ENCODE results near the gene RNPS1. TPM values are rescaled to one million over a fixed set of nuclear protein-coding genes. Genes with fewer than 3 reads are reported as not detected.
"Not testable (repeated sequence)": the region's sequence is repeated elsewhere in the genome, so short reads cannot be mapped to it uniquely, and the experiment has no call there.

RNPS1 gene
- total RNA-seq, 1 donor from 2014 or later = 104 TPM

DNA sequence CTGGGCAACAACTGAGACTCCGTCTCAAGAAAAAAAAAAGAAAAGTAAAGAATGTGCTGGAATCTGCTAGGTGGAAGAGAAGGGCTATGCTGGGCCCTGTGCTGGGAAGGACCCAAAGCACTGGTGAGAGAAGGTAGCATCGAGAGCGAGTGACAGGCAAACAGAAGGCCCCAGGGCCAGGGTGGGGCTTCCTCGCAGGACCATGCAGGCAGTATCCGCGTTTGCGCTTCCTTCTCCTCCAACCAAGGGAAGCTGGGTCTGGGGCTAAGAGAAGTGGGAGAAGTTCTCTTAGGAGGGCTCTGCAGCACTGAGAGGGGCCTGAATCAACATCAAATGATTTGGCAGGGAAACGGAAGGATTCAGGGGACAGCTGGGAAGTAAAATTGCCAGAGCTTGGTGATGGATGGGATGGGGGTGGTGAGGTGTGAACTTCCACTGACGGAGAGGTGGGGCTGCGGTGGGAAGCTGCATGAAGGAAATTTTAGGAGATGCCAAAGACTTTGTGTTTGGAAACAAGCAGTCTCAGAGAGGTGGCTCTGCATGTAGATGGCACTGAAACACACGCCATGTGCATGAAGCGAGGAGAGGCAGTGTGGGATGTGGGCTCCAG is 11.3 kb downstream of the RNPS1 start:
- no peak for ATAC-seq

DNA sequence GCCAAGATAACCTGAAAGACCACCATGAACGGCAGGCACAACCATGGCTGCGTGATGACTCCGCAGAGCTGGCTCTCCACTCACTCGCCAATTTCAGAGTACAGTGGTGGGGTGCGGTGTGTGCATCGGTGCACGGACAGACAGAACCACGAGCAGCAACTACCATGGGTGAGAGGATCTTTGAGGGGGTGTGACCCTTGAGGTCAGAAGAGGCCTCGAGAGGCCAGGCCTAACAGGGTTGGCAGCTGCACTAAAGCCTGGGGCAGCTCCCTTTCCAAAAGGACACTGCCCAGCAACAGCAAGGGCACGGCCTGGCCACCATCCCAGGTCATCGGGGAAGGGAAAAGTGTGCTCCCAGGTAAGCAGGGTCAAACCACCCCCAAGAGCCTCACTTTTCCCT is 14.6 kb downstream of the RNPS1 start:
- ATAC-seq = no peak

DNA sequence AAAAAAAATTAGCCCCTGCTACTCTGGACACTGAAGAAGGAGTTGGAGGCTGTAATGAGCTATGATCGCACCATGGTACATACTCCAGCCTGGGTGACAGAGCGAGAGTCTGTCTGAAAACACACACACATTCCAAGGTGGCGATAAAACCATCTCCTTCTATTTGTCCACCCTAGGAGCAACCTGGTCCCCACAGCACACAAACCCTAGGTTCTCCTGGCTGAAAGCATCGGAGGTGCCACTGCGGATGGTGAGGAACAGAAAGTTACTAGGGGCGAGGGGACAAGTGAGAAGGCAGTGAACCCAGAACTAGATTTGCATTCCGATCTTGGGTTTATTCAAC is 15.1 kb downstream of the RNPS1 start:
- ATAC-seq = no peak

DNA sequence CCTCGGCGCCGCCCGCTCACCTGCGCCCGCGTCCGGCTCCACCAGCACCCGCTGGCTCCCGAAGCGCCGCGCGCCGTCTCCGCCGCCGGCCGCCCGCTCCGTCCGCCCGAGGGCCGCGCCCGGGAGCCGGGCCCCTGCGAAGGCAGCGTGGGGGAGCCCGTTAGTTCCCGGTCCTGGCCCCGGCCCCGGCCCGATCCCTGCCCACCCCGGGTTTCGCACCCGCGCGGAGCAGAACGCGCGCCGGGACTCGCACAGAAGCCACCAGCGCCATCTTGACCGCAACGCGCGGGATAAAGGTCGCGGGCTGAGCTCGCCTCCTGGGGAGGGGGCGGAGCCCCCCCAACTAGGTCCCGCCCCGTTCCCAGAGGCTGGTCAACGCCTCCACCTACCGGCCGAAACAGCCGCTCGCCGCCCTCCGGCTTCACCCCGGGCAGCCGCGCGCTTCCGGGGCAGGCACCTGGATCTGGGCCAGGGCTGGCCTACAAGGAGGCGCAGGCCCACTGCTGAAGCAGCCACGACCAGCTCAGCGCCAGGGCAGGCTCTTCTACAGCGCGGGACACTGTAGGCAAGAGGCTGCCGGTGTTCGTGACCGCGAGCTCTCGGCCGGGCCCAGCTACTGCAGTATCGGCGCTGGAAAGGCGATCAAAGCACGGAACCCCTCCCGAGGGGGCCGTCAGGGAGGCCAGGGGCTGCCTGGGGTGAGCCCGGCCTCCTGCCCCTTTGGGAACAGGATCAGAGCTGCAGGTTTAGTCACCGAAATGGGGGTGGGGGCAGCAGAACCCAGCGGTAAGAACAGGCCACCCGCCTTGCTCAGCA is 16.4 kb downstream of the RNPS1 start, which contains the start of gene ECI1:
Gene ECI1 (minus strand): TSS at position 292 of the 816 bp plus-strand sequence. CDS start 21 bp downstream, at position 271.
- peak; percentile 94 for ATAC-seq

DNA sequence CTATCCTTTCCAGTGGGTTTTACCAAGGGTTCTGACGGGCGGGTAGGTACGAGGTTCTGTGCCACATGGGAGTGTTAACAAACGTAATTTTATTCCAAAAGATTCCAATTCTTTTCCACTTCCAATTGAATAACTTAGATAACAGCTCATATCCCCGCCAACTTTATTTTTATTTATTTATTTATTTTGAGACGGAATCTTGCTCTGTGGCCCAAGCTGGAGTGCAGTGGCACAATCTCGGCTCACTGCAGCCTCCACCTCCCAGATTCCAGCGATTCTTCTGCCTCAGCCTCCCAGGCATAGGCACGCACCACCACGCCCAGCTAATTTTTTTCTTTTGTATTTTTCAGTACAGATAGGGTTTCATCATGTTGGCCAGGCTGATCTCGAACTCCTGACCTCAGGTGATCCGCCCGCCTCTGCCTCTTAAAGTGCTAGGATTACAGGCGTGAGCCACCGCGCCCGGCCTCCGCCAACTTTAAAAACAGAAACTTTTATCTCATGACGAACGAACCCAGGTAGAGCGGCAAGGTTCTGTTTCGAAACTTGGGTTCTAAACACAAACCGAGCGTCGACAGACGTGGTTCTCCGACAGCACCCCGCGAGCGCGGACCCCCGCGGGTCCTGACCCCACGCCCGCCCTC is 17.2 kb downstream of the RNPS1 start:
- peak; percentile 17 for ATAC-seq

DNA sequence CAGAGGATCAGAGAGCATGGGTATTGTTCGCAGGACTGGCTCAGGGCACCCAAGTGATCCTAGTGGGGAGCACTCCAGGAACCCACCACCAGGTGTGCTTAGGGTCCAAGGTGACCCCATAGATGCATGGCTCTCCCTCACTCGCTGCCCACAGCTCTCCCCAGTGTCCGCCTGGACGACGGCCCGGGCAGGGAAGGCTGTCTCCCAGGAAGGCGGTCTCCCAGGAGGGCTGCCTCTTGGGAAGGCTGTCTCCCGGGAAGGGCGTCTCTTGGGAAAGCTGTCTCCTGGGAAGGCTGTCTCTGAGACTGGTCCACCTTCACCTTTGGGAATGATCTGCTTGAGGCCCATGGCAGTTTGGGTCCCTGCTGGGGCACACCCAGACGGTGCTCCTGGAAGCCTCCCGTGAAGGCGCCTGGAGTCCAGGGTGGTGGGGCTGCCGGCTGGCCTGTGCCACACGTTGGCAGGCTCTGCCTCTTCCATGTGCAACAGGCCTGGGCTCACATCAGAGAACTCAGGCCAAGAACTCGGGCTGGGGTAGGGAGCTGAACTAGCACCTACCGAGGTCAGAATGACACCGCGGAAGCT is 21.5 kb downstream of the RNPS1 start:
- no peak for ATAC-seq

DNA sequence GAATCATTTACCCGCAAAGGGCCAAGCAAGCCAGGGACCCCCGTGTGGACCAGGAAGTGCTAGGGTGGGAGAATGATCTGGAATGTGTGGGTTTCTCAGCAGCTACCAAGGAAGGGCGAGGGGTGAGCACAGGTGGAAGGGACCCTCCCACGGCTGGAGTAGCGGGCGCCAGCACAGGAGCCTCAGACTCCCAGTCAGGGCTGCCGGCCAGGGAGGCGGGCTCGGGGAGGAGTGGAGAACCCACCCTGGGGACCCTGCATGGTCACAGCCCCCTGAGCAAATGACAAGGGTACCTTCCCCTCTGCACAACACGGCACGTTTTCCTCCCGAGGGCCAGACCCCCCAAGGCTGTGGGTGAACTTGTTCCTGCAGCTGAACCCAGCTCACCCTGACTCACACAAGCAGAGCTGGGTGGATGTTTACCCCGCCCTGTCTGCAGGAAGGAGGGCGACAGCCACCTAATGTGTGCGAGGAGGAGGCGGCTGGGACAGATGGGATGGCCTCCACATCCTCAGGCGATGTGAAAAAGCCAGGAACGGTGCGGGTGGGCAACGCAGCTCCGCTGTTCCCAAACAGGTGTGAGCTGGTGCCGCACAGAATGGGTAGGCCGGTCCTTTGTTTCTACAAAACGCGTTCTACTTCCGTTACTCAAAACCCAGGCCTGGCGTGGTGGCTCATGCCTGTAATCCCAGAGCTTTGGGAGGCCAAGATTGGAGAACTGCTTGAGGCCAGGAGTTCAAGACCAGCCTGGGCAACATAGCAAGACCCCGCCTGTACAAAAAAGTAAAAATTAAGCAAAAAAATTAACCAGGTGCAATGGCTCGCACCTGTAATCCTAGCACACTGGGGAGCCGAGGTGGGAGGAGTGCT is 22.8 kb downstream of the RNPS1 start:
- peak; percentile 46 for ATAC-seq

DNA sequence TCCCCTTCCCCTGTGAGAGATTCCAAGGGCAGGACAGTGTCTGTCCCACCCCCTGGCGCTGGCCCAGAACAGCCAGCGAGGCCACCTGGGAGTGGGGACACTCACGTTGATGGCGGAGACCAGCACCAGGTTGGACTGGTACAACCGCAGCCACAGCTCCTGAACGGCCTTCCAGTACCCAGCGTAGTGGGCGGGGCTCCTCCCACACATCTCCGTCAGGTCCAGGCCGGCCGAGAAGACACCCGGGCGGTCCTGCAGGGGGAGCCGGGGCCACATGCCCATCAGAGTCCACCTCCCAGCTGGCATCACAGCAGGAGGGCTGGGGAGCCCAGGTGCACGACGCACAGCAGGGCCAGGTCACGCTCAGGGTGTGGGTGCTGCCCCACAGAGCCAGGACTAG is 23.6 kb downstream of the RNPS1 start:
- peak; percentile 31 for ATAC-seq

DNA sequence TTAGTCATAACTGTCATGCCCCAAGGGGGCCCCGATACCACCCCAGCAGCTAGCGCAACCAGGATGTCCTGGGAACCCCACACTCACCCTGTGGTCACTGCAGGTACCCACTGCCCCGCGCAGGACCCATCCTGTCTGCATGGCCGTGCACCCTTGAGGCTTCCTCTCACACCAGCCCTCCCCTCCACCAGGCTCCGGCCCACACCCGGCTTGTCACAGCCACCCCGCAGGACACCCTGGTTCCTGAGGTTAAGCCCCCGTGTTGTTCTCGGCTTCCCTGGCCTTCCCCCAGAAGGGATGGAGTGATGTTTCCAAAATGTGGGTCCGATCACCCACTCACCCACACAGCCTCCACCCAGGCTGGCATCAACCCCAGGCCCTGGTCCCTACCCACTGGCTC is 24.1 kb downstream of the RNPS1 start:
- peak; percentile 5 for ATAC-seq

DNA sequence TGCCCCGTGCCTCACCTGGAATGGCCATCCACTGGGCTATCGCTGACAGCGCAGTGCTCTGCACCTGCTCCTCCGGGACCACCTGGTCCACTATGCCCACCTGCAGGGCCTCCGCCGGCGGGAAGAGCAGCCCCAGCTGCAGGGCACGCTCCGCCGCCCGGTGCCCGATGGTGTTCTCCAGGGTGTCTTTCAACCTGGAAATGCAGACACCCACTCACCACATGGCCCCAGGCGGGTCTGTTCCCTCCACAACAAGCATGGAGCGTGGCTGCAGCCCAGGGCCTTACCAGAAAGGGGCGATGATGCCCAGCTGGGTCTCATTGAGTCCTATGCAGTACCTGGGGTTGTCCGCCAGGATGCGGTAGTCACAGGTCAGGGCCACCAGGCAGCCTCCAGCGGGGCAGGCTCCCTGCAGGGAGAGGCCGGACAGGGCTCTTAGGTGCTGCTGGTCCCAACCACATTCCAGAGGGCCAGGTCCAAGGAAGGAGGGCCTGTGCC is 24.8 kb downstream of the RNPS1 start:
- no peak for ATAC-seq

DNA sequence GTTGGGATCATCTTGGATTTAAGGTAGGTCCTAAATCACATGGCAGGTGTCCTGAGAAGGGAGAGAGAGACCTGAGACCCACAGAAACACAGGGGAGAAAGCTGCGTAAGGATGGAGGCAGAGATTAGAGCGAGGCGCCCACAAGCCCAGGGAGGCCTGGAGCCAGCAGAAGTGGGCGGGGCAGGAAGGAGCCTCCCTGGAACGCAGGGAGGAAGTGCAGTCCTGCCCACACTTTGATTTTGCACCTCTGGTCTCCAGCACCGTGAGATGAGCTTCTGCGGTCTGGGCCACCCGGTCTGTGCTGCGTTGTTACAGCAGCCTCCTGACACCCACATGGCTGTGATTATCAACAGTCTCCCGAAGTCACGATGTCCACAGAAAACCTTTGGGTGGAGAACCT is 25.3 kb downstream of the RNPS1 start:
- ATAC-seq = no peak

DNA sequence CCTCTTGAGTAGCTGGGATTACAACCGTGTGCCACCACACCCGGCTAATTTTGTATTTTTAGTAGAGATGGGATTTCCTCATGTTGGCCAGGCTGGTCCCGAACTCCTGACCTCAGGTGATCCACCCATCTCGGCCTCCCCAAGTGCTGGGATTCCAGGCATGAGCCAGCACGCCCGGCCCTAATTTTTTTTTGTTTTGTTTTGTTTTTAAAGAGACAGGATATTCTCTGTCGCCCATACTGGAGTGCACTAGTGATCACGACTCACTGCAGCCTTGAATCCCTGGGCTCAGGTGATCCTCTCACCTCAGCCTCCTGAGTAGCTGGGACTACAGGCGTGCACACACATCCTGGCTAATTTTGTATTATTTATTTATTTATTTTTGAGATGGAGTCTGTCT is 27.6 kb downstream of the RNPS1 start:
- ATAC-seq = not testable (repeated sequence)

DNA sequence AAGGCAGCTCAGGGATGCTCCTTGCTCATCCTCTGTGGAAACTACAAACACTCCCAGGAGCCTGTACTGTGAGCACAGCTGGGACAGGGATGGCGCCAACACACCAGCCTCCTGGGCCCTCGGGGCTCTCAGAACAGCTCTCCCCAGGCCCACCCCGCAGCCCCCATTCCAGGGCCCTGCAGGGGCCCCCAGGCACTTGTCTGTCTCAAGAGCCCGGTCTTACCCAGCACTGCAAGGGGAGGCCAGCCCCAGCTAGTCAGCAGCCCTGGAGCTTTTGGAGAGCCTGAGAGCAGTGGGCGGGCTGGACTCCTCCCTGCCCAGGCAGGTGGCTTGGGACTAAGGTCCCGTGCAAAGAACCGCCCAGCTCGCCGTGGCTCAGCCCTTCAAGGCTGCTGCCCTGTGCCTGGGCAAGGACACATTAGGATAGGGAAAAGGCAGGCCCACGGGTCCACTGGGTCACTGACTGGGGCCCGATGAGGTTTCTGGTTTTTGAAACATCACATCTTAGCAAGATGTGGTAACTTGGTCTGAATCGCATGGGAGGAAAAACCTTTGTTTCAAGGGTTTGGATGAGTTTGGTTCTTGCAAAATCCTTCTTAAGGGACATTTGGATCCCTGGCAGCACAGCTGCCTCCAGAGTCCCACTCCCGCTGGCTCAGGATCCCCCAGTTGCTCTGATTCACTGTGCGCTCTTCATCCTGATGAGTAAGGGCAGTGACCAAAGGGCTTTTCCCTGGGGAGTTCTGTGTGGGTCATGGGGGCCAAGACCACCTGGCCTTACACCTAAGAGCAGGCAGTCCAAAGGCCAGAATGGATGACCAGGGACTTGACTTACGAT is 28.9 kb downstream of the RNPS1 start:
- peak; percentile 32 for ATAC-seq

DNA sequence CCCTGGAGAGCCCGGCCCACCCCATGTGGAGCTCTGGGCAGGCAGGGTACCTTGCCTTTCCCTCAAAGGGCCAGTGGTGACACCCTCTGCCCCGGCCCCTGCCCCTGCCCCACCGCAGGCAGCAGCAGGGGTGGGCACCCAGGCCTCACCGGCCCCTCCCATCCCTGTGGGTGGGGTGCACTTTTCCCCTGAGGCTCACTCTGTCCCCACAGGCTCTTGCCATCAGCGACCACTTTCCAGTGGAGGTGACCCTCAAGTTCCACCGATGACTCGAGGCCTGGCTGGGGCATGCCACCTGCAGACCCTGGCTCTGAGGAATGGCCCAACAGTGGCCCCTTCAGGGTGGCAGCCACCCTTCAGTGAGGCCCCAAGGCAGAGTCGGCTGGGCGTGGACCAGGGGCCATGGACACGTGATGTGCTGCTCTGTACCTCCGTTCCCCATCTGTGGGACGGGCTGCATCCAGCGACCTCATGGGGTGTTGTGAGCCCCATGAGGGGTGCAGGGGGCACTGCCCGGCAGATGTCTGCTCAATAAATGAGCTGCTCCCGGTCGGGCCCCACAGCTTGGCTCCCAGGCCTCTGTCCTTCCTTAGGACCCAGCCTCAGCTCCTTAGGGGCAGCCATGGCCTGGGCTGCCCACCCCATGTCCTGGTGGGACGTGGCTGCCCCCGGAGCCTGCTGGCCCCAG is 29.6 kb downstream of the RNPS1 start:
- ATAC-seq = peak; percentile 17

DNA sequence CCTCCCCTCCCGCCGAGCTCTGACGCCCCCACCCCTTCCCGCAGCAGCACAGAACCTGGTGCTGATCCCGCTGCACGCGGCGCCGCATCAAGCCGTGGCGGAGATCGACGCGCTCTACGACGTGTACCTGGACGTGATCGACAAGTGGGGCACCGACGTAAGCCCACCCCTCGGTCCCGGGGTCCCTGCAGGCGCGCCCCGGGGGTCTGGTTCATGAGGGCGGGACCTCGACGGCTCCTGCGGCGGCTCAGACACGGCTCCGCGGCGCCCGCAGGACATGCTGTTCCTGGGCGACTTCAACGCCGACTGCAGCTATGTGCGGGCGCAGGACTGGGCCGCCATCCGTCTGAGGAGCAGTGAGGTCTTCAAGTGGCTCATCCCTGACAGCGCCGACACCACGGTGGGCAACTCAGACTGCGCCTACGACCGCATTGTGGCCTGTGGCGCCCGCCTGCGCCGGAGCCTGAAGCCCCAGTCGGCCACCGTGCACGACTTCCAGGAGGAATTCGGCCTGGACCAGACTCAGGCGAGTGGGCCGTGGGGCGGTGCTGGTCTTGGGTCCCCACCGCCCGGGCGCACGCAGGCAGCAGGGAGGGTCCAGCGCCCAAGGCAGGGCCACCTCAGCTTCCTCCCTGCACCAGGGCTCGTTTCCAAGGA is 30.3 kb downstream of the RNPS1 start:
- peak; percentile 7 for ATAC-seq

DNA sequence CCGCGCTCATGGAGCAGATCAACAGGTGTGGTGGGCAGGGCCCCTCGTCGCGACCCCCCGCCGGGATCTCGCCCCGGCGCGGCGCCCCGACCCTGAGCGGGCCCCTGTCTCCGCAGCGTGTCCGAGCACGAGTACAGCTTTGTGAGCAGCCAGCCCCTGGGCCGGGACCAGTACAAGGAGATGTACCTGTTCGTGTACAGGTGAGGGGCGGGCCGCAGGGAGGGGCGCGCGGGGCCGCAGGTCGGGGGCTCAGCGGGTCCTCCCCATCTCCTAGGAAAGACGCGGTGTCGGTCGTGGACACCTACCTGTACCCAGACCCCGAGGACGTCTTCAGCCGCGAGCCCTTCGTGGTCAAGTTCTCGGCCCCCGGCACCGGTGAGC is 30.8 kb downstream of the RNPS1 start:
- peak; percentile 3 for ATAC-seq

DNA sequence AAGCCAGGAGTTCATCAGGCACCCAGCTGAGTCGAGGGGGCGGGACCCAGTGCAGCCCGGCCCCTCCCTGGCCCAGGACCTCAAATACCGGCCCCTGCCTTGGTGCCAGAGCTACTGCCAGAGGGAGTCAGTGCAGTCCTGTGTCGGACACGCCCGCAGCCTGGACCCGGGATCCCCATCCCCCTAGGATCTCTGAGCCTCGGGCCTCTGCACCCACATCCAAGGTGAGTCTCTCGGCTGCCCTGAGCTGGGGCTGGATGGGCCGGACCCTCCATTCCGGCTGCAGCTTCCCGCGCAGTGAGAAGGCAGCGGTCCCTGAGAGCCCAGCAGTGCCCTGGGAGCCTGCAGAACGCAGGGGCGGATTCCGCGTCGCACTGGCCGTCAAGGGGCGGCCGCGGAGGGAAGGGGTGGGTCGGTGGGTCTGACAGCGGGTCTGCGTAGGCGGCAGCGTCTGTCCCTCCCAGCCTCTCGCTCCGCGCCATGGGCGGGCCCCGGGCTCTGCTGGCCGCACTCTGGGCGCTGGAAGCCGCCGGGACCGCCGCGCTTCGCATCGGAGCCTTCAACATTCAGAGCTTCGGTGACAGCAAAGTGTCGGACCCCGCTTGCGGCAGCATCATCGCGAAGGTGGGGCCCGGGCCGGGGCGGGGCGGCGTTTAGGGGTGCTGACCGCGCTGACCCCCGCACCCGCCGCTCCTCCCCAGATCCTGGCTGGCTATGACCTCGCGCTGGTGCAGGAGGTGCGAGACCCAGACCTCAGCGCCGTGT is 31.4 kb downstream of the RNPS1 start, which contains the start of gene DNASE1L2:
Gene DNASE1L2 (plus strand): TSS at position 108 of the 765 bp plus-strand sequence. CDS start 373 bp downstream, at position 481.
- ATAC-seq = peak; percentile 18

DNA sequence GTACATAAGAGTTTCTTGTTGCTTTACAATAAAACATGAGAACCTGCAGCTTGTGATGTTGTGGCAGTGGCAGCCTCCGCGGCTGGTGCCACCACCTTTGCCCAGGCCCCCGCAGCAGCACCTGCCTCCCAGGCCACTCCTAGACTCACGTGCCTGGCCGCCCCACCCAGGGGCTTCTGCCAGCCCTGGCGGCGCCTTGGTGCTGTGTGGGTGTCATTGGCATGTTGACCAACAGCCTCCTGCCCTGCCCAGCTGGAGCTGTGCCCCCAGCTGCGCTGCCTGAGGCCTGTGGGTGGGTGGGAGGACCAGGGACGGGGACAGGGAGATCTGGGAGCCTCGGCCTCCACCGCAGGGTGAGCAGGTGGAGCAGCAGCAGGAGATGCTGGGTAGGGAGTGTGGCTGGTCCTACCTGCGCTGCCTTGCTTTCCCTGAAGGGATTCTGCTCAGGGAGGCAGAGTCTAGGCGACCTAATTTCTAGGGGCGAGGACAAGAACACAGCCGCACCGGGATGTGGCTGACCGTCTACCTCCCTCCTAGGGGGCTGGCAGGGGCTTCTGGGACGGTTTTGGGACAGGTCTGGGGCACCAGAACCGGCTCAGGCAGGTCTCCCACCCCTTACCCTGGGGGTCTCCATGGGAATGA is 32.1 kb downstream of the RNPS1 start:
- ATAC-seq = no peak

DNA sequence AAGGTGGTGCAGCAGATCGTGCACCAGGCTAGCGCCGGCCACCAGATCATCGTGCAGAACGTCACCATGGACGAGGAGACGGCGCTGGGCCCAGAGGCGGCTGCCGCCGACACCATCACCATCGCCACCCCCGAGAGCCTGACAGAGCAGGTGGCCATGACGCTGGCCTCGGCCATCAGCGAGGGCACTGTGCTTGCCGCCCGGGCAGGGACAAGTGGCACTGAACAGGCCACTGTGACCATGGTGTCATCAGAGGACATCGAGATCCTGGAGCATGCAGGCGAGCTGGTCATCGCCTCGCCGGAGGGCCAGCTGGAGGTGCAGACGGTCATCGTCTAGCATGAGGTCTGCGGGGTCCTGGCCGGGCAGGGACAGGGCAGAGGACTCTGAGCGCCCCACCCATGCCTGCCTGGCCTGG is 32.7 kb downstream of the RNPS1 start:
- ATAC-seq = no peak
